ENCODE data around the gene ZFP57.

GRCh38 chr6:29702519-29703103, 21.7 kb upstream of the ZFP57 start:
- TF ChIP-seq, protein P1, sequence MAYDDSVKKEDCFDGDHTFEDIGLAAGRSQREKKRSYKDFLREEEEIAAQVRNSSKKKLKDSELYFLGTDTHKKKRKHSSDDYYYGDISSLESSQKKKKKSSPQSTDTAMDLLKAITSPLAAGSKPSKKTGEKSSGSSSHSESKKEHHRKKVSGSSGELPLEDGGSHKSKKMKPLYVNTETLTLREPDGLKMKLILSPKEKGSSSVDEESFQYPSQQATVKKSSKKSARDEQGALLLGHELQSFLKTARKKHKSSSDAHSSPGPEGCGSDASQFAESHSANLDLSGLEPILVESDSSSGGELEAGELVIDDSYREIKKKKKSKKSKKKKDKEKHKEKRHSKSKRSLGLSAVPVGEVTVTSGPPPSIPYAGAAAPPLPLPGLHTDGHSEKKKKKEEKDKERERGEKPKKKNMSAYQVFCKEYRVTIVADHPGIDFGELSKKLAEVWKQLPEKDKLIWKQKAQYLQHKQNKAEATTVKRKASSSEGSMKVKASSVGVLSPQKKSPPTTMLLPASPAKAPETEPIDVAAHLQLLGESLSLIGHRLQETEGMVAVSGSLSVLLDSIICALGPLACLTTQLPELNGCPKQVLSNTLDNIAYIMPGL (CRISPR knock-in tag; IDR thresholded peaks at IDR 0.05): no peak
- TF ChIP-seq CTCF (IDR thresholded peaks at IDR 0.05) (peak; percentile 66), NFYB (CRISPR knock-in tag; conservative IDR thresholded peaks at IDR 0.05; ENCODE audit: low read depth) (no peak)

All from WTC11 (cell line).